ENCODE results near the gene AP2A1. TPM values are rescaled to one million over a fixed set of nuclear protein-coding genes. Genes with fewer than 3 reads are reported as not detected.

AP2A1 gene
- total and polyA plus RNA-seq, 3 donors from 2014 or later: 226 to 358 (median 301) TPM

DNA sequence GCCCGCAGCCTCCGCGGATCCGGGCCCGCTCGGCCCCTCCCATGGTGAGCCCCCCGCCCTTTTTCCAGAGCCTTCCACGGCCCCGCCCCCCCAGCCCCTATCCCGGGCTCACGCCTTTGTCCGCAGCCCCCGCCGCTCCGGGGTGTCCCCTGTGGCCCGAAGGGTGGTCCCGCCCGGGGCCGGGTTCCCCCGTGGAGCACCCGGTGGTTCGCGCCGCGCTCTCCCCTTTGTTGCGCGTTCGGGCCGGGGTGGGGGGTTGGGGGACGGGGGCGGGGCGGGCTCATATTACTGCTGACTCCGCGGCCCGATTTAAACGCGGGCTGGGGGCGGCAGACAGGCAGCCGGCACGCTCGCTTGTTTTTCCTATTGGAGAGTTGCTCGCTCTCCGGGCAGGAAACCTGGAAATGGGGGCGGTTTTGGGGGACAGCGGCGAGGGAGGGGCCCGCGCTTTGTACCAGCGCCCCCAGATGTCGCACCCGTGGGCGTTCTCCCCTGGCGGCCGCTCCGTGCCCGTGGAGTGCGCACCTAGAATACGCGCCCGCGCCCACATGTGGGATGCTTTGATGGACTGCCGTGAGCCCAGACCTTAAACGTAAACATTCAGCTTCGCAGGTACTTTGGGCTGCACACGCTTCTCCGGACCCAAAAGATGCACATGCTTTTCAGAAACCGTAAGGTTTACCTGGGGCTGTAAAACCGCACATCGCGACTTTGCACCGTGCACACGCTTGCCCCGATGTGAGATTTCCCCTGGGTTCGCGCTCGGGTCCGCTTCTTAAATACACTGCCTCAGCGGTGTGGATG, 84.9 kb downstream of the AP2A1 start:
- TF ChIP-seq, protein P1, sequence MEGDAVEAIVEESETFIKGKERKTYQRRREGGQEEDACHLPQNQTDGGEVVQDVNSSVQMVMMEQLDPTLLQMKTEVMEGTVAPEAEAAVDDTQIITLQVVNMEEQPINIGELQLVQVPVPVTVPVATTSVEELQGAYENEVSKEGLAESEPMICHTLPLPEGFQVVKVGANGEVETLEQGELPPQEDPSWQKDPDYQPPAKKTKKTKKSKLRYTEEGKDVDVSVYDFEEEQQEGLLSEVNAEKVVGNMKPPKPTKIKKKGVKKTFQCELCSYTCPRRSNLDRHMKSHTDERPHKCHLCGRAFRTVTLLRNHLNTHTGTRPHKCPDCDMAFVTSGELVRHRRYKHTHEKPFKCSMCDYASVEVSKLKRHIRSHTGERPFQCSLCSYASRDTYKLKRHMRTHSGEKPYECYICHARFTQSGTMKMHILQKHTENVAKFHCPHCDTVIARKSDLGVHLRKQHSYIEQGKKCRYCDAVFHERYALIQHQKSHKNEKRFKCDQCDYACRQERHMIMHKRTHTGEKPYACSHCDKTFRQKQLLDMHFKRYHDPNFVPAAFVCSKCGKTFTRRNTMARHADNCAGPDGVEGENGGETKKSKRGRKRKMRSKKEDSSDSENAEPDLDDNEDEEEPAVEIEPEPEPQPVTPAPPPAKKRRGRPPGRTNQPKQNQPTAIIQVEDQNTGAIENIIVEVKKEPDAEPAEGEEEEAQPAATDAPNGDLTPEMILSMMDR (IDR thresholded peaks at IDR 0.05): no peak
- TF ChIP-seq POLR2A (IDR thresholded peaks at IDR 0.05): no peak
- DNase-seq: peak; percentile 43
- Histone ChIP-seq H3K4me3 (peak overlapping the region; percentile 78 to 88), H3K27me3 (no peaks in the 10 kb centered on the region), H3K27ac (peak overlapping the region; percentile 79 to 100), H3K36me3 (ENCODE audit: low read depth, missing control alignments) (no peaks in the 10 kb centered on the region), H3K4me1 (peaks cover 21% of the 10 kb centered on the region), H3K9me3 (no peaks in the 10 kb centered on the region)
- intact Hi-C loops (cut with DNase I; ENCODE audit: low total_unique reads): no loop called here
- WGBS, 2 donors: 1 to 3% methylated on average over 24 to 36 of the region's 78 CpGs

- peaks cover 25% of the 10 kb centered on the region for H3K4me1 ChIP-seq
- H3K9me3 ChIP-seq: no peaks in the 10 kb centered on the region
- no peak for DNase-seq
- H3K27ac ChIP-seq: peak overlapping the region in 1 of 2 donors; percentile 39
- H3K36me3 ChIP-seq (ENCODE audit: low read depth, missing control alignments): no peaks in the 10 kb centered on the region
- 36 to 45% methylated on average over 14 of the region's 14 CpGs for WGBS, 2 donors
- intact Hi-C loops (cut with DNase I; ENCODE audit: low total_unique reads): no loop called here
- H3K27me3 ChIP-seq: no peaks in the 10 kb centered on the region
- TF ChIP-seq POLR2A (IDR thresholded peaks at IDR 0.05): no peak
- TF ChIP-seq, protein P1 (IDR thresholded peaks at IDR 0.05): no peak
- peak overlapping the region in 1 of 2 donors; percentile 78 for H3K4me3 ChIP-seq
Measured at GRCh38 chr19:49852631-49853126, 85.9 kb downstream of the AP2A1 start.

DNA sequence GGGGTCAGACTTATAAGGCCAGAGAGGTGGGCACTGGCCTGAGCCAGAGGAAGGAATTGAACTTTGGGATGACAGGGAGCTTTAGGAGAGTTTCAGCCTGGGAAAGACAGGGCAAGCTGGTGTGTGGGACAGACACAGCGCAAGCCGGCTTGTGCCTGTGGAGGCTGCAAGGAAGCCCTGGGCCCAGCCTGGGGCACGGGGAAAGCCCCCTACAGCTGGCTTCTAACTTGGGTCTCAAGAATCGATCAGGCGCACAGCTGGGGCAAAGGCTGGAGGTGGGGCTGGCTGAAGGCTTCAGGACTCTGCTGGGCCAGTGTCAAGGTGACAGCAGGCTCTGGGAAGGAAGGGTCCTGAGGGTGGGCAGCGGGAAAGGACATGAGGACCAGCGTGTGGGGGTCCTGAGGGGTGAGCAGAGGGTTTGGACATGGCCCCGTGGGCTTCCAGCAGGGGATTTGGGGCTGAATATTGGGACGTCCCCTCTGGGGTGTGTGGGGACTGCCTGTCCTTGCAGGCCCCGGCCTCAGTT, 87.1 kb downstream of the AP2A1 start:
- H3K4me3 ChIP-seq: no peak overlapping the region
- intact Hi-C loops (cut with DNase I; ENCODE audit: low total_unique reads): no loop called here
- WGBS, 2 donors: 75 to 82% methylated on average over 8 to 10 of the region's 10 CpGs
- peak overlapping the region; percentile 31 to 39 for H3K27ac ChIP-seq
- TF ChIP-seq, protein P1 (IDR thresholded peaks at IDR 0.05): no peak
- TF ChIP-seq POLR2A (IDR thresholded peaks at IDR 0.05): no peak
- H3K9me3 ChIP-seq: no peaks in the 10 kb centered on the region
- peaks cover 35% of the 10 kb centered on the region for H3K4me1 ChIP-seq
- no peaks in the 10 kb centered on the region for H3K27me3 ChIP-seq
- no peak for DNase-seq
- H3K36me3 ChIP-seq (ENCODE audit: low read depth, missing control alignments): no peaks in the 10 kb centered on the region

DNA sequence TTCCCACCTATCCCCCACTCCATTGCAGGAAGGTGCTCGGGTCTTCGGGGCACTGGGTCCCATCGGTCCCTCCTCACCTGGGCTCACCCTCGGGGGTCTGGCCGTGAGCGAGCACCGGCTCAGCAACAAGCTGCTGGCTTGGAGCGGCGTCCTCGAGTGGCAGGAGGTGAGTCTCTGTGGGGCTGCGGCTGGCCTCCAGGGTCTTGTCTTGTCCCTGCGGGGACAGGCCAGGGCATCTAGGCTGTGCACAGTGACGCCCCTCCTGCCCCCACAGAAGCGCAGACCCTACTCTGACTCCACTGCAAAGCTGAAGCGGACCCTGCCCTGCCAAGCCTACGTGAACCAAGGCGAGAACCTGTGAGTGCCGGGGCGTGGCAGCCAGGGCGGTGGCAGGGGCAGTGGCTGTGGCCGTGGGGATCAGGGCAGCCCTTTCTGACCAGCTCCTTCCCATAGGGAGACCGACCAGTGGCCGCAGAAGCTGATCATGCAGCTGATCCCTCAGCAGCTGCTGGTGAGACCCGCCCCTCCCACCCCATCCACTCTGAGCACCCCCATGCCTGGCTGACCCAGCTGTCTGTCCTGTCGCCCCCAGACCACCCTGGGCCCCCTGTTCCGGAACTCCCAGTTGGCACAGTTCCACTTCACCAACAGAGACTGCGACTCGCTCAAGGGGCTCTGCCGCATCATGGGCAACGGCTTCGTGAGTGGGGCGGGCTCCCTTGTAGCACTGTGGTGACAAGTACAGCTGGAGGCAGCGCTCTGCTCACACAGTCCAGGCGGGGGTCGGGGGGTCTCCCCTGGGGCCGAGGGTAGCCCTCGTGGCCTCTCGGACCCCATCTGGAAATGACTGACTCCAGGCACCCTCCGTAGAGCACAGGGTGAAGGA, 87.8 kb downstream of the AP2A1 start:
- H3K9me3 ChIP-seq: no peaks in the 10 kb centered on the region
- peaks cover 40% of the 10 kb centered on the region for H3K4me1 ChIP-seq
- TF ChIP-seq POLR2A (IDR thresholded peaks at IDR 0.05): no peak
- TF ChIP-seq, protein P1 (IDR thresholded peaks at IDR 0.05): no peak
- DNase-seq: no peak
- peak overlapping the region in 1 of 2 donors; percentile 31 for H3K27ac ChIP-seq
- intact Hi-C loops (cut with DNase I; ENCODE audit: low total_unique reads): no loop called here
- H3K36me3 ChIP-seq (ENCODE audit: low read depth, missing control alignments): no peaks in the 10 kb centered on the region
- H3K4me3 ChIP-seq: no peak overlapping the region
- WGBS, 2 donors: 87 to 90% methylated on average over 6 to 36 of the region's 39 CpGs
- no peaks in the 10 kb centered on the region for H3K27me3 ChIP-seq
